WERI-Rb-1 (cell line): ENCODE measurements around the gene DDX24.

Source experiments
- DNase-seq: peaks from one replicate; pipeline ENCODE4 v3.0.0-alpha.2; 2020
- H3K27ac ChIP-seq: fragments of 250-450 bp; sonication (Bioruptor Pico); 2 replicates; pipeline ENCODE4 v1.5.1; 2020; ENCODE audit warnings: mild to moderate bottlenecking, moderate library complexity
- H3K27me3 ChIP-seq: fragments of 250-450 bp; sonication (Bioruptor Pico); 2 replicates; pipeline ENCODE4 v1.5.1; 2021; ENCODE audit warnings: mild to moderate bottlenecking, low read depth, moderate library complexity; ENCODE audit not compliant: insufficient read depth, severe bottlenecking
- H3K36me3 ChIP-seq: fragments of 250-450 bp; sonication (Bioruptor Pico); 2 replicates; pipeline ENCODE4 v1.5.1; 2020; ENCODE audit warnings: mild to moderate bottlenecking, moderate library complexity
- H3K4me3 ChIP-seq: 2 replicates; pipeline ENCODE4 v1.5.1; 2011; ENCODE audit warnings: low read depth, mild to moderate bottlenecking, control low read depth, low read length
- H3K9me3 ChIP-seq: fragments of 250-450 bp; sonication (Bioruptor Pico); 2 replicates; pipeline ENCODE4 v1.5.1; 2021; ENCODE audit warnings: mild to moderate bottlenecking, moderate library complexity; ENCODE audit not compliant: severe bottlenecking
- CTCF ChIP-seq: IDR thresholded peaks from 2 replicates; pipeline ENCODE4 v1.5.1; 2011; ENCODE audit warnings: low read depth, mild to moderate bottlenecking, control low read depth, inconsistent platforms, low read length

Gene DDX24

DNA sequence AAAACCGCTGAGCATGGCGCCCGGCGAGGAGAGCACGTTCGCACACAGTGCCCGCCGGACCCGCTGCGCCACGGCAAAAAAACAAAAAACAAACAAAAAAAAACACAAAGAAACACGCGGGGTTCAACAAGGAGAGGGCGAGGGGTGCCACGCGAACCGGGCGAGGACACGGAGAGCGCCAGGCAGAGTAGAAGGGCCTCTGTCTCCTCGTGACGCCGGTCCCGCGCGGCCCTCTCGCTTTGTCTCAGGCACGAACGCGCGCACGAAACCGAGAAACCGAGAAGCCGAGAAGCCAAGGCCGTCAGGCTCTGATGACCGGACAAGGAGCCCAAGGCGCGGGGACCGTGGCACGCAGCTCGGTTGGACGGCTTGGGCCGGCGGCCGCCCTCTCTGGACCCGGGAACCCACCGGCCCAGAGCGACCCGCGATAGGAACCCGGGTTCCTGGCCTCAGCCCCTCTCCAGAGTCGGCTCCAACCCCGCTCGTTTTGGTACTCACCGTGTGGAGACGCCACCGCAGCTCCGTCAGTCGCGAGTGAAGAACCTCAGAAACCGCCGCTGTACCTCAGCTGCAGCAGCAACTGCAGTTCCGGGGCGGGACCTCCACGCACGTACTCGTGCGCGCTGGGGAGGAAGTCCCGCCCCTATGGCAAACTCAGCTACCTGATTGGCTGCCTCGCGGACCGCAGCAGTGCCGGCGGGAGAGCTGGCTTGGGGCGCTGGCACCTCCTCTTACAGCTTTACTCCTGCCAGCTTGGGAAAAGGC is at the start of gene DDX24, which contains the start of gene IFI27L1:
TSS of gene DDX24 (minus strand) at position 582 of the 765 bp plus-strand sequence. CDS start 1,460 bp downstream, outside the sequence.
TSS of gene IFI27L1 (plus strand) at position 690 of the 765 bp plus-strand sequence. CDS start 15,628 bp downstream, outside the sequence.
- peaks cover under 1% of the 10 kb centered on the region for H3K9me3 ChIP-seq
- peak; percentile 96 for DNase-seq
- H3K36me3 ChIP-seq, result peaks cover 44% of the 10 kb centered on the region
- no peak for TF ChIP-seq CTCF
- peak within 1 kb of the TSS; percentile 90 for H3K4me3 ChIP-seq
- H3K27ac ChIP-seq, result peak within 1 kb of the TSS; percentile 92
- H3K27me3 ChIP-seq, result no peaks in the 10 kb centered on the region

DNA sequence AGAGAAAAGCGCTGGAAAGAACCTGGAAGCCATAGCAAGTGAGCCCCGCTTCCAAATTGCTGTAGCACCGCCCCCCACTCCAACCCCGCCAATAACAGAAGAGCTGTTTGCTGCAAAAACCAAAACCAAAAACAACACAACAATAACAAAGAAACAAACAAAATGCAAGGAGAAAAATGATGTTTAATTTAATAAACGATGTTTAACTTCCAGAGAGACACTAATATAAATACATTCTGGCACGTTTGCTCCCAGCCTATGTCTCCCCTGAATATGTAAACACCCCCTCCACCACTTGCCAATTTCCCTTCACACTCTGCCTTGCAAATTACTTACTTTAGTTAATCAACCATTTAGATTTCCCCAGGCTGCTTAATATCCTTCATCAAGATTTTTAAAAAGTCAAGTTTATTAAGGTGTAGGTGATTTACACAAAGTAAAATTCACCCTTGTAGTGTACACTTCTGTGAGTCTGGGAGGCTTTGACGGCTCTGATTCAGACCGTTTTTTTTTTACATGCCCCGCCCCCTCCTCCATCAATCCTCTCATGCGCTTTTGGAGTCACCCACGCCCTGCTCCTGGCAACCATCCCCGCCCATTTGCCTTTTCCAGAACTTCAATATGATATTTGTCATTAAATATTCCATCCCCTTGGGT is 48.9 kb upstream of the DDX24 start:
- peak; percentile 48 for DNase-seq
- Histone ChIP-seq H3K36me3 (no peaks in the 10 kb centered on the region), H3K4me3 (peak overlapping the region; percentile 52), H3K27ac (peak overlapping the region; percentile 9; the same call in 1 of the 2 replicates), H3K27me3 (no peaks in the 10 kb centered on the region), H3K9me3 (no peaks in the 10 kb centered on the region)
- TF ChIP-seq CTCF, result no peak

DNA sequence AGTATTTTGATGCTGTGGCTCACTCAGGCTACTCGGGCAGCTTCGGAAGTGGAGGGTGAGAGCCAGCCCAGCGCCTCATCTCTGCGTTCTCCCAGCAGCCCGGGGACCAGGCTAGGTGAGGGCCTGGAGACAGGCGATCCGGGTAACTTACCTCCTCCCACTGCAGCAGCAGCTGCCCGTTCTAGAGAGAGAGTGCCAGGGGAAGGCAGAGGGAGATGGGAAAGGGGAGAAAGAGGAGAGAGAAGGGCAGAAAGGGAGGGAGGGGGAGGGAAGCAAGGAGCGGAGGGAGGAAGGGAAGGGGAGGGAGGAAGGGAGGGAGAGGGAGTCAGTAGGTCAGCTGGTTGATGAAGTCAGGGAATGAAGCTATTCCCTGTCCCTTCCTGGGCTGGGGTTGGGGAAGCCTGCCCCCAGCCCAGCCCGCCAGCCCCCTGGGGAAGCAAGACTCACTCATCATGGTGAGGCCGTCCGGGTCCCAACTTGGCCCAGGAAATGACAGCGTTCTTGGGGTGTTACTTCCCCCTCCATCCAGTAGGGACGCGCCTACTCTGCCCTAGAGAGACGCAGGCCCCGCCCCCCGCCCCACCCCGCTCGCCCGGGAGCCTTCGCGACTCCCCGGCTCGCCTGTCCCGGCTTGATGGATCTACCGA is 48.2 kb upstream of the DDX24 start, which contains the start of gene IFI27L2:
TSS of gene IFI27L2 (minus strand) at position 494 of the 647 bp plus-strand sequence. CDS start at position 454, 40 bp downstream.
- peak; percentile 44 for TF ChIP-seq CTCF
- peak within 1 kb of the TSS; percentile 25 for H3K27ac ChIP-seq
- DNase-seq, result peak; percentile 81

DNA sequence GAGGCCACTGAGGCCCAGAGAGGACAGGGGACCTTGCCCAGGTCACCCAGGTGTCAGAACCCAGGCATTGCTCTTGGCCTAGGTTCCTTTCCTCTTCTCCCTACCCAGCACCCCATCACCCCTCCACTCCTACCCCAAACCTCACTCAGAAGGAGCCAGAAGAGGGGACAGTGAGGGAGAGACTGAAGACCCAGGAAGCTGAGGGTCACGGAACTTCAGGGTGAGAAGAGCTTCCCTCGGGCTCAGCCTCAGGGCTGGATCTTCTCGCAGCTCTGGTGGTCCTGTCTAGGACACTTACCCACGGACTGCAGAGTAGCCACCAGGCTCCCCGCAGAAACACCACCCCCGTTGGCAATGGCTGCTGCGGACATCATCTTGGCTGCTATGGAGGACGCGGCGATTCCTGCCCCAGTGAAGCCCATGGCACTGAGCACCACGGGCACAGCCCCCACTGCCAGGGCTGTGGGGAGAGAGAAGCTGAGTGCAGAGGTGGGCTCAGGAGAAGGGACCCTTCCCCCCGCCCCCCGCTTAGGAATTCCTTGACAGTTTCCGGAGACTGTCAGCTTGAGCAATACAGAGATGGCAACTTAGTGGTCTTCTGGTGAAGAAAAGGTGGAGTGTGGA is 47.3 kb upstream of the DDX24 start:
- Histone ChIP-seq H3K27ac (no peak overlapping the region), H3K9me3 (no peaks in the 10 kb centered on the region), H3K36me3 (no peaks in the 10 kb centered on the region), H3K4me3 (no peak overlapping the region), H3K27me3 (no peaks in the 10 kb centered on the region)
- no peak for TF ChIP-seq CTCF
- no peak for DNase-seq

More for the DNA sequence above, 48.2 kb upstream of the DDX24 start, which contains the start of gene IFI27L2:
- H3K9me3 ChIP-seq, result no peaks in the 10 kb centered on the region
- no peaks in the 10 kb centered on the region for H3K27me3 ChIP-seq
- H3K36me3 ChIP-seq, result no peaks in the 10 kb centered on the region
- H3K4me3 ChIP-seq, result peak within 1 kb of the TSS; percentile 52

DNA sequence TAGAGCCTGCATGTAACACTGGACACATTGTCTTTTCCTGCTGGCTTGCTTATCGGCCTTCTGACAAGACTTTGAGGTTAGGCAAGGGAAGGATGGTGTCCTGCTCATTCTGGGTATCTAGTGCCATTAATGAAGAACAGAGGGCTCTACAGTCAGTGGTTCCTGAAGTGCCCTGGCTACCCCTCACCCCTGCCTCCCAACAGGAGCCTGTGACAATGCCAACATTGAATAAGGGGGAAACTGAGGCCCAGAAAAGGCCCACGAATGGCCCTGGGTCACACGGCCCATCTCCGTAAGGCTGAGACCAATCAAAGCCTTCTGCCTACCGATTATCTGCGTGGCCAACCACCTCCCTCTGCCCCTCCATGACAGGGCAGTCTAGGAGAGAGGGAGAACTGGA is 46.3 kb upstream of the DDX24 start:
- Histone ChIP-seq H3K4me3 (no peak overlapping the region), H3K9me3 (no peaks in the 10 kb centered on the region), H3K27me3 (no peaks in the 10 kb centered on the region), H3K27ac (no peak overlapping the region), H3K36me3 (no peaks in the 10 kb centered on the region)
- no peak for DNase-seq
- no peak for TF ChIP-seq CTCF
